Left ventricle myocardium inferior (tissue), 1 donor: ENCODE data around the gene CAPS2. TPM values are rescaled to one million over a fixed set of nuclear protein-coding genes. Genes with fewer than 3 reads are reported as not detected.

Experiments used
- DNase-seq: peaks from one replicate; pipeline ENCODE4 v3.0.0-alpha.2; 2020
- H3K27ac ChIP-seq: fragments of 200-600 bp; replicated peaks from 2 replicates; pipeline ENCODE4 v1.8.0; 2021
- H3K27me3 ChIP-seq: fragments of 200-600 bp; 2 replicates; pipeline ENCODE4 v1.8.0; 2021; ENCODE audit warnings: low read depth
- H3K36me3 ChIP-seq: fragments of 200-600 bp; 2 replicates; pipeline ENCODE4 v1.8.0; 2021
- H3K4me1 ChIP-seq: fragments of 200-600 bp; 2 replicates; pipeline ENCODE4 v1.8.0; 2021
- H3K4me3 ChIP-seq: fragments of 200-600 bp; 2 replicates; pipeline ENCODE4 v1.8.0; 2021; ENCODE audit warnings: mild to moderate bottlenecking, moderate library complexity
- H3K9me3 ChIP-seq: fragments of 200-600 bp; replicated peaks from 2 replicates; pipeline ENCODE4 v1.8.0; 2021
- intact Hi-C: fragments of 100-400 bp; cut with micrococcal nuclease; formaldehyde crosslinking; loops from one replicate; pipeline ENCODE4 v1.11.0; 2022
- total RNA-seq: library from RNA; stranded (reverse); fragmentation: NEBNext Ultra II Directional; extraction: Animal tissue kit (Norgen Biotek cat#: 25700); gene quantifications from one replicate; pipeline ENCODE4 v1.2.1, GENCODE V29; 2021
- TF ChIP-seq, protein P1 (sequence below): fragments of 200-600 bp; IDR thresholded peaks from 2 replicates; pipeline ENCODE4 v1.8.0; 2021; ENCODE audit warnings: antibody characterized with exemption, mild to moderate bottlenecking, borderline replicate concordance
- donor health status: DM: no; HTN: yes; CAD: no; lungs with severe emphysema.

CAPS2 gene
- total RNA-seq, 1 donor from 2014 or later = 13.4 TPM

- DNase-seq = no peak
- Histone ChIP-seq H3K27ac (no peak overlapping the region), H3K27me3 (no peaks in the 10 kb centered on the region), H3K4me1 (no peaks in the 10 kb centered on the region), H3K4me3 (no peak overlapping the region), H3K36me3 (peaks cover 14% of the 10 kb centered on the region), H3K9me3 (no peaks in the 10 kb centered on the region)
- intact Hi-C loops = no loop called here
- TF ChIP-seq, protein P1, sequence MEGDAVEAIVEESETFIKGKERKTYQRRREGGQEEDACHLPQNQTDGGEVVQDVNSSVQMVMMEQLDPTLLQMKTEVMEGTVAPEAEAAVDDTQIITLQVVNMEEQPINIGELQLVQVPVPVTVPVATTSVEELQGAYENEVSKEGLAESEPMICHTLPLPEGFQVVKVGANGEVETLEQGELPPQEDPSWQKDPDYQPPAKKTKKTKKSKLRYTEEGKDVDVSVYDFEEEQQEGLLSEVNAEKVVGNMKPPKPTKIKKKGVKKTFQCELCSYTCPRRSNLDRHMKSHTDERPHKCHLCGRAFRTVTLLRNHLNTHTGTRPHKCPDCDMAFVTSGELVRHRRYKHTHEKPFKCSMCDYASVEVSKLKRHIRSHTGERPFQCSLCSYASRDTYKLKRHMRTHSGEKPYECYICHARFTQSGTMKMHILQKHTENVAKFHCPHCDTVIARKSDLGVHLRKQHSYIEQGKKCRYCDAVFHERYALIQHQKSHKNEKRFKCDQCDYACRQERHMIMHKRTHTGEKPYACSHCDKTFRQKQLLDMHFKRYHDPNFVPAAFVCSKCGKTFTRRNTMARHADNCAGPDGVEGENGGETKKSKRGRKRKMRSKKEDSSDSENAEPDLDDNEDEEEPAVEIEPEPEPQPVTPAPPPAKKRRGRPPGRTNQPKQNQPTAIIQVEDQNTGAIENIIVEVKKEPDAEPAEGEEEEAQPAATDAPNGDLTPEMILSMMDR = no peak
Measured at GRCh38 chr12:75294336-75294735, 35.8 kb downstream of the CAPS2 start.

GRCh38 chr12:75291014-75291413 lies 39.1 kb downstream of the CAPS2 start:
- no peaks in the 10 kb centered on the region for H3K9me3 ChIP-seq
- intact Hi-C loops = no loop called here
- no peak for DNase-seq
- no peaks in the 10 kb centered on the region for H3K4me1 ChIP-seq
- no peak overlapping the region for H3K4me3 ChIP-seq
- TF ChIP-seq, protein P1 = no peak
- no peak overlapping the region for H3K27ac ChIP-seq
- no peaks in the 10 kb centered on the region for H3K36me3 ChIP-seq
- H3K27me3 ChIP-seq = no peaks in the 10 kb centered on the region

GRCh38 chr12:75289753-75290152 lies 40.4 kb downstream of the CAPS2 start:
- Histone ChIP-seq H3K4me1 (no peaks in the 10 kb centered on the region), H3K36me3 (no peaks in the 10 kb centered on the region)
- intact Hi-C loops = no loop called here

GRCh38 chr12:75288860-75289259 lies 41.3 kb downstream of the CAPS2 start:
- H3K9me3 ChIP-seq = no peaks in the 10 kb centered on the region
- no peak overlapping the region for H3K4me3 ChIP-seq
- no peaks in the 10 kb centered on the region for H3K27me3 ChIP-seq
- no peaks in the 10 kb centered on the region for H3K36me3 ChIP-seq
- intact Hi-C loops = no loop called here
- no peak overlapping the region for H3K27ac ChIP-seq
- TF ChIP-seq, protein P1 = no peak
- DNase-seq = no peak
- H3K4me1 ChIP-seq = no peaks in the 10 kb centered on the region

More at GRCh38 chr12:75289753-75290152, 40.4 kb downstream of the CAPS2 start:
- DNase-seq = no peak
- TF ChIP-seq, protein P1 = peak; percentile 19
- no peak overlapping the region for H3K4me3 ChIP-seq
- no peak overlapping the region for H3K27ac ChIP-seq
- H3K27me3 ChIP-seq = no peaks in the 10 kb centered on the region
- H3K9me3 ChIP-seq = no peaks in the 10 kb centered on the region

DNA sequence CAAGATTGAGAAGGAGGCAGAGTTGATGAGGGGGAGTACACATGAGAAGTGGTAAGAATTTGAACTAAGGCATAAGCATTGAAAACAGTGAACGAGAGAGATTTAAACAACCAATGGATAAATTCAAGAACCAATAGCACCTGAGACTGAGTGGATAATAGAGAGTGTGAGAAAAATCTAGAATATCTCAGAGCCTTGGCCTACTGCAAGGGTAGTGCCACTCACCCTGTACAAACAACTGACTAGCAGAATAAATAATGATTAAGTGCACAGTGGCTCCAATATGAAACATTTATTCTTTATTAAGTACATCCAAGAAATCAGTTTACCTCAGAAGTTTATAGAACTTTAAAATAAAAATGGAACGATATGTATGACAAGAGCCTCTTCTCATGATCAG lies 54.4 kb downstream of the CAPS2 start:
- TF ChIP-seq, protein P1 = no peak
- intact Hi-C loops = no loop called here
- Histone ChIP-seq H3K36me3 (no peaks in the 10 kb centered on the region), H3K27me3 (no peaks in the 10 kb centered on the region), H3K4me3 (no peak overlapping the region), H3K4me1 (no peaks in the 10 kb centered on the region), H3K27ac (no peak overlapping the region), H3K9me3 (no peaks in the 10 kb centered on the region)
- DNase-seq = no peak

GRCh38 chr12:75271576-75271975 lies 58.5 kb downstream of the CAPS2 start:
- no peak for DNase-seq
- intact Hi-C loops = no loop called here
- H3K4me1 ChIP-seq = no peaks in the 10 kb centered on the region
- no peak overlapping the region for H3K27ac ChIP-seq
- no peaks in the 10 kb centered on the region for H3K9me3 ChIP-seq
- no peaks in the 10 kb centered on the region for H3K36me3 ChIP-seq
- TF ChIP-seq, protein P1 = no peak
- H3K4me3 ChIP-seq = no peak overlapping the region
- no peaks in the 10 kb centered on the region for H3K27me3 ChIP-seq
